NCI-H2107 treated with DMSO at 0.1 percent for 48 hours (cell line): Measurements from ENCODE around the gene TMEM185A.
"Not testable (repeated sequence)": the region's sequence is repeated elsewhere in the genome, so short reads cannot be mapped to it uniquely, and the experiment has no call there.

Experiments
- DNase-seq: peaks from one replicate; lab custom pipeline; 2025; ENCODE audit not compliant: unreplicated experiment; lab: John Stamatoyannopoulos, UW

TMEM185A gene

GRCh38 chrX:149628280-149628679 is 3.3 kb downstream of the TMEM185A start:
- no peak for DNase-seq

- DNase-seq: not testable (repeated sequence)
Measured at GRCh38 chrX:149626829-149627228, 4.8 kb downstream of the TMEM185A start.

- DNase-seq: not testable (repeated sequence)
Measured at GRCh38 chrX:149619662-149620061, 11.9 kb downstream of the TMEM185A start.

GRCh38 chrX:149618871-149619270 is 12.7 kb downstream of the TMEM185A start:
- DNase-seq: no peak

GRCh38 chrX:149611623-149612175 is 19.9 kb downstream of the TMEM185A start:
- no peak for DNase-seq

GRCh38 chrX:149610511-149610910 is 21.1 kb downstream of the TMEM185A start:
- DNase-seq: no peak

GRCh38 chrX:149607699-149608098 is 23.9 kb downstream of the TMEM185A start:
- DNase-seq: no peak

- DNase-seq: not testable (repeated sequence)
Measured at GRCh38 chrX:149605248-149605885, 26.2 kb downstream of the TMEM185A start.

- DNase-seq: not testable (repeated sequence)
Measured at GRCh38 chrX:149598603-149599002, 33.0 kb downstream of the TMEM185A start.

- DNase-seq: not testable (repeated sequence)
Measured at GRCh38 chrX:149595943-149596342, 35.6 kb downstream of the TMEM185A start.

- DNase-seq: not testable (repeated sequence)
Measured at GRCh38 chrX:149595214-149595613, 36.4 kb downstream of the TMEM185A start, which contains the start of gene HSFX2. Gene HSFX2, minus strand, starts transcription at chrX:149595314. Its CDS starts 614 bp downstream, at chrX:149594700.

- not testable (repeated sequence) for DNase-seq
Measured at GRCh38 chrX:149590993-149591392, 40.6 kb downstream of the TMEM185A start.

GRCh38 chrX:149587359-149587758 is 44.2 kb downstream of the TMEM185A start, which contains the start of gene MAGEA9B:
Gene MAGEA9B, minus strand, starts transcription at chrX:149587459. Its CDS starts 4,280 bp downstream, at chrX:149583179.
- DNase-seq: not testable (repeated sequence)

- DNase-seq: not testable (repeated sequence)
Measured at GRCh38 chrX:149585631-149586030, 46.0 kb downstream of the TMEM185A start.

- not testable (repeated sequence) for DNase-seq
Measured at GRCh38 chrX:149573456-149573855, 58.1 kb downstream of the TMEM185A start.

- no peak for DNase-seq
Measured at GRCh38 chrX:149572743-149573142, 58.8 kb downstream of the TMEM185A start.

- DNase-seq: no peak
Measured at GRCh38 chrX:149571770-149572169, 59.8 kb downstream of the TMEM185A start.

- no peak for DNase-seq
Measured at GRCh38 chrX:149570668-149571067, 60.9 kb downstream of the TMEM185A start.

GRCh38 chrX:149569770-149570169 is 61.8 kb downstream of the TMEM185A start:
- no peak for DNase-seq

- DNase-seq: no peak
Measured at GRCh38 chrX:149568701-149569296, 62.8 kb downstream of the TMEM185A start.

- no peak for DNase-seq
Measured at GRCh38 chrX:149567621-149568417, 63.8 kb downstream of the TMEM185A start.
